GM23248 (cell line): ENCODE data around the gene WDFY1.

Experiments
- EZH2 ChIP-seq: fragments of 200-600 bp; sonication (generic); IDR thresholded peaks from 2 replicates; pipeline ENCODE4 v1.6.1; 2018; ENCODE audit warnings: antibody characterized with exemption, mild to moderate bottlenecking; ENCODE audit not compliant: insufficient read depth, poor library complexity, severe bottlenecking
- EZH2phosphoT487 ChIP-seq: fragments of 200-600 bp; sonication (generic); IDR thresholded peaks from 2 replicates; pipeline ENCODE4 v1.6.1; 2018; ENCODE audit warnings: antibody characterized with exemption, moderate library complexity, mild to moderate bottlenecking, low read depth; ENCODE audit not compliant: insufficient read depth

GRCh38 chr2:223887127-223887526 lies 58.0 kb downstream of the WDFY1 start:
- TF ChIP-seq EZH2 (no peak), EZH2phosphoT487 (no peak)
